ENCODE measurements around the gene INSYN2B. TPM values are rescaled to one million over a fixed set of nuclear protein-coding genes. Genes with fewer than 3 reads are reported as not detected.
A peak's percentile ranks its signal among the peaks of the same experiment; 100 is the strongest.

The INSYN2B gene
- polyA plus RNA-seq, 4 donors = 1.5 to 2.7 (median 2.3) TPM

DNA sequence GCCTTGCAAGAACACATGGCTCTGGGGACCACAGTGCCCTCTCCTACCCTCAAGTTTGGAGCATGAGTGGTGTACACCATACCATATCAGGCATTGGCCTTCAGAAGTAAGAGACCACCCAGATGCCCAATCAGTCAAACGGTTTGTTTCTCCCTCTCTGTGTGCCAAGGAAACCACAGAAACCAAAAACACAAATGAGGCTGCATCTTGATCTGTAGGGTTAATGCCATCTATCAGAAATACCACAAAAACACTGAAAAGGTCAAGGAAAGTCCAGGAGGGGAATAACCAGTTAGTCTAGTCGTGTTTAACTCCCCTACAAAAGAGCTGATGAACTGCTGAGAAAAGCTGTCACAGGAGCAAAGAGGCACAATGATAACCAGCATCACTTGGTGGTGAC is 78.4 kb downstream of the INSYN2B start:
- no peak for DNase-seq (ENCODE audit: low read depth in 4 of 4, low spot score in 2 of 4)

DNA sequence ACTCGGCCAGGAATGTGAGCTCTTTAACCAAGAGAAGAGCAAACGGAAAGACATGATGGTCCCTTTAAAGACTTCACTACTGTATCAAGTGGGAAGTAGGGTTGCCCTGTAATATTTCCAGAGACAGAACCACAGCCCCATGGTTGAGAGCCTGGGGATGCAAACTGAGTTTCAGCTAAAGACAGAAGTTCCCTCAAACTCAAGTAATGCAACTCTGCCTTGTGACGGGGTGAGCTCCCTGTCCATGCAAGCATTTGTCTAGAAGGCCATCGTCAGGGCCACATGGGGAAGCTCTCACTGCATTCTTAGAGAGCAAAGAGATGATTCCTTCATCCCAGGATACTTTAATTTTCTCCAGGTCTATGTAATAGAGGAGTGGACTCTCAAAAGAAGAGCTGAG is 82.8 kb downstream of the INSYN2B start:
- DNase-seq (ENCODE audit: low read depth in 4 of 4, low spot score in 2 of 4) = no peak

DNA sequence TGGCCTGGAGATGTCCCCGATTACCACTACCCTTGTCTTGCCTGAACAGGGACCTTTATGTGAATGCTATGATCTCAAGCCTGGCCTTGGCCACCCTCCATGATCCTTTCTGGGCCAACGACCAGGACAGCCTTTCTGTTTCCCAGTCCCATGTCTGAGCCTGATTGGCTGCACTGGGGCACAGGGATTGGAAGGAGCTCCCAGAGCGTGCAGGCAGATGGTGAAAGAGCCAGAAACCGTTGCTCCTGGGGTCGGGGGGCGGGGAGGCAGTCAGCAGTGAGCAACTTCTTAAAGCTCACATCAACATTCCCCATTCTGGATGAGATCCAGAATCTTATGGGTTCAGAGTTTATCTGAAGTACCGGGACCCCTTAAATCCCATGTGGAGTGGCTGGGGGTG is 84.4 kb downstream of the INSYN2B start:
- DNase-seq (ENCODE audit: low read depth in 4 of 4, low spot score in 2 of 4) = no peak

DNA sequence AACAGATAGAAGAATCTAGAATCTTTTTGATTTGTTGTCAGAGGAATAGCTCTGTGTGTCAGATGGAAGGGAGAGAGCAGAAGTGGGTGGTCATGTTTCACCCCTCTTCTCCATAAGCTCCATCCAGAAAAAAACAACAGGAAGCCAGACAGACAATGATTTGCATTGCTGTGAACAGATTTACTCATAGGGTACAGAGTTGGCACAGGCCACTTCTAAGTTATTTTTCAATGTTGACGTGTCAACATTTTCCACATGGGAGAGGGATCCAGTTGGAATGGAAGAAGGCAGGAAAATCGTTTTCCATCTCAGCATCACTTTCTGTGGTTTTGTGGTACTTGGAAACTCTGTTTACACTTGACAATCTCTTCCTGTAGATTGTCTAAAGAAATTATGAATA is 86.7 kb downstream of the INSYN2B start:
- no peak for DNase-seq (ENCODE audit: low read depth in 4 of 4, low spot score in 2 of 4)

DNA sequence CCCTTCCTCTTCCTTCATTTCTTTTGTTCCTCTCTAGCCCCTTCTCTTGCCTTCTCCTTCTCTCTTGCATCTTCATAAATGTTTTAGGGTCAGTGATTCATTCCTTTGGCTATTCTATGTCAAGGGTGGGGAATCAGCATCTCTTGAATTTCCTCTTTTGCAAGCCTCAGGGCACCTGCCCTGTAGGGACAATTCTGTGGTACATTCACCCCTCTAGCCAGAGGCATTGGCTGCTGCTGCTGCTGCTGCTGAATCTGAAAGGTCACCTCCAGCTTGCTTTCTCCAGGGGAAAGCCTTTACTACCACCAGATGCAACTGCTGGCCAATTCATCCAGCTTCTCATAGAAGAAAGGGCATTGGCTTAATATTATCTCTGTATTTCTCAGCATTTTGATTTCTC is 87.3 kb downstream of the INSYN2B start:
- no peak for DNase-seq (ENCODE audit: low read depth in 4 of 4, low spot score in 2 of 4)

DNA sequence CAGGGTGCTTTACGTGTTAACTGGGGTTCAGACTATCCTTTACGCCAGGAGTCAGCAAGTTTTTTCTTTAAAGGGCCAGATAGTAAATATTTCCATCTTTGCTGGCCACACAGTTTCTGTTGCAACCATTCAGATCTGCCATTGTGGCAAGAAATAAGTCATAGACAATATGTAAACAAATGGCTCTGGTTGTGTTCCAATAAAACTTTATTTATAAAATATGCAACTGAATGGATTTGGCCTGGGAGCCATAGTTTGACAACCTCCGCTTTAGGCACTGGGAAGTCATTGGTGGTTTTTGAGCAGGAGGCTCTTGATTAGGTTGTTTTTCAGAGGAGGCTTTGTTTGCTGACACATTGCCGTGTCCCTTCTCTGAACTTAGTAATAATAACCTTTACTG is 90.7 kb downstream of the INSYN2B start:
- no peak for DNase-seq (ENCODE audit: low read depth in 4 of 4, low spot score in 2 of 4)

DNA sequence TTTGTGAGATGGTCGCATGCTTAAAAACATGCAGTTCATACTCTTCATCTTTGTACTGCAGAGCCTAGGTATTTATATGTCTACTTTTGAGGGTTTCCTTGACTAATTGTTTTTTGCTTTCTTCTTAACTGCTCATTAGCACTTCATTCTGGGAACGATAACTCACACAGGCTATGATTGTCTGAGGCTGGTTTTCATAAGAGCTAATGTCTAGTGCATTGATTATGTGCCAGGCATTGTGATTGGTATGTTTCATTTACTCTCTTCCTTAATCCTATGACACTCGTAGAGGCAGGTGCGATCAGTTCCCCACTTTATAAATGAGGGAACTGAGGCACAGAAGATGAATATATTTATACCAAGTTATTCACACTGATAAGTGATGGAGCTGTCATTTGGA is 93.6 kb downstream of the INSYN2B start:
- DNase-seq (ENCODE audit: low read depth in 4 of 4, low spot score in 2 of 4) = no peak

DNA sequence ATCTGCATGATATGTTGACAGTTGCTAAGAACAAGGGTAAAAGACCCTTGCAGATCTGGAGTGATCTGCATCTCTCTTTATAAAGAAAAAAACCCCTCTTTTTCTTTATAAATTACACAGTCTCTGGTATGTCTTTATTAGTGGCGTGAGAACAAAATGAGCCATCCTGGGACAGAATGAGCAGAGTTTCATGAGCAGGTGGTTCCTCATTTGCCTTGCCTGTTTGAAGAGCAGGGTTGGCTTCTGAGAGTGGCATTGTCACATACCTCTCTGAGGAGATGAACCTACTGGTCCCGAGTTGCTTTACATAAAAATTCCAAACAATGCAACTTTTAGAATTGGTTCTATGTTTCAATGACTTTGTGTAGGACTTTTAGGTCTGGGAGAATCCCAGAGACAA is 94.3 kb downstream of the INSYN2B start:
- no peak for DNase-seq (ENCODE audit: low read depth in 4 of 4, low spot score in 2 of 4)

DNA sequence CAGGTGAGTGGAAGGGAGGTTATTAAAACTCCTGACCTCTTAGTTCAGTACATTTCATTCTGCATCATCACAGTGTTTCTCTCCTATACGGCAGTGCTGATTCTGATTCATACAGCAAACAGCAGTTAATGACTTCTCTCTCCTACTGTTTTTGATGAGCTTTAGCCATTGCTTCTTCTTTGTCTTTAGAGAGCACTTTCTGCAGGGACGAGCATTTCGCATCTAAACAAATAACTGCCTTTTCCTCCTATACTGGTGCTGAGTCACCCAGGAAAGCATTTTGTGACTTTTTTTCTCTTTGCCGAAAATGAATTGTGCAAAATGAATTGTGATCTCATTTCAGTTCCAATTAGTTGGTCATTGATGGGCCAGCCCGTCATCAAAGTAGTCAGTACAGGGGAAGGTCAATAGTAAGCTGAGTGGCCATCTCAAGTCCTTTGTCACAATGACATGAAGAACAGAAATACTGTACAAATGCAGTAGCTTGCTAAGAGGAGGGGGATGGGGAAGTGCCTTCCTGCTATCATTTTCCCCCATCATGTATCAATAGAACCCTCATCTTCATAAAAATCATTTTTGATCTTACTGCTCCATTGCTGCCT is 98.5 kb downstream of the INSYN2B start:
- no peak for DNase-seq (ENCODE audit: low read depth in 4 of 4, low spot score in 2 of 4)

DNA sequence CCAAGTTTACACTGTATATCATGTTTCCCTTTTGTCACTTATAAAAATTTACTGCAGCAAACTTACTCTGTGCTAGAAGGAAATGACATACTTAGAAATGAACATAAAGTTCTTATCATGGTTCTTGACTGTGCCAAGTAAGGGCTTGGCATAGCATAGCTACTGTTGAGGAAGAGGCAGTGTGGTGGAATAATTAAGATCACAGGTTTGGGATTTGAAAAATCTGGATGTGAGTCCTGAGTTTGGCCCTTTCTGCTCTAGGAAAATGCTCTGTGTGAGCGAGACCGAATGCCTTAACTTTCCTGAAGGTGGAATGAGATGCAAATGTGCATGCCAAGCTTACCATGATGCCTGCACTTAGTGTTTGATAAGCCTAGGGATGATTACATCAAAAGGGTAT is 99.5 kb downstream of the INSYN2B start:
- DNase-seq (ENCODE audit: low read depth in 4 of 4, low spot score in 2 of 4) = no peak

DNA sequence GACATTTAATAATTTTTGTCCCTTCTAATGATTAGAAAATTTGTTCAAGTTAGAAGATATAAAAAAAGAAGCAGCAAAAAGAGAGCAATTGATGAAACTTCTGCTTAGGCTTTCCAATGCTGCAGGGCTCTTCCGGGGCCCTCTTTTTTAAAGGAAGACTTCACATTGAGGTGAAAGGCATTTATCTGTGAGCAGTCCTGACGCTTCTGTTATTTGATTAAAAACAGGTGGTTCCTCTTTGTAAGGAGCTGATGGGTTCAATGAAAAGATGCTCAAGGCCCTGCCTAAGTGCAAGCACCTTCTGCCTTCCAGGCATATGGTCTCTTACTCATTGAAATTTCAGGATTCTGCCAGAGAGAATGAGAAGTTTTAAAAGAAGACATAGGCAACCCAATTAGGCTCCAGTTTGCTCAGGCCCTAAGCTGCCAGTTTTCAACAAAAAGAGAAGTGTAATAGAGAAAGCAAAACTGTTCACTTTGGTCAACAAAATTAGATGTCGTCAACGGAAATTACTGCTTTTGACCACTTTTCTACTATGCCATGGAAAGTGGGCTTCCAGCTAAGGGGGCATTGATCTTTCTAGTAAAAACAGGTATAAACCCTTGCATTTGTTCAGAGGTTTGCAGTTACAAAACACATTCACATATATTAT is 100.2 kb downstream of the INSYN2B start:
- no peak for DNase-seq (ENCODE audit: low read depth in 4 of 4, low spot score in 2 of 4)

DNA sequence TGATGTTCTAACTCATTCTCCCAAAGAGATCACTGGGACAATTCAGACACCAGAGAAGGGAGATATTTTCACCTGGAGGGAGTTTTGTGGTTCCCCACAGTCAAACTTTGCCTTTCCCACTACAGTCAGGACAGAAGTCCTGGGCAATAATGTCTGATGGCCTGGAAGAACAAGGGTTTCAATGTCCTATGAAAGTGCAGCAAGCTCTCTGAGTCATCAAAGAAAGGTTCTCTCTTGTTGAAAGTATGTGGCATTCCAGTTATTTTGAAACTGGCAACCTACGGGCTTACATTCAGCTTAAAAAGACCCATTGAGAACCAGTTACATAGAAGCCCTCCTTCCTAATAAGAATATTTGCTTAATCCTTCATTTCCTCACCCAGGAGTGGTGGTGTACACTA is 103.9 kb downstream of the INSYN2B start:
- DNase-seq (ENCODE audit: low read depth in 4 of 4, low spot score in 2 of 4) = no peak

DNA sequence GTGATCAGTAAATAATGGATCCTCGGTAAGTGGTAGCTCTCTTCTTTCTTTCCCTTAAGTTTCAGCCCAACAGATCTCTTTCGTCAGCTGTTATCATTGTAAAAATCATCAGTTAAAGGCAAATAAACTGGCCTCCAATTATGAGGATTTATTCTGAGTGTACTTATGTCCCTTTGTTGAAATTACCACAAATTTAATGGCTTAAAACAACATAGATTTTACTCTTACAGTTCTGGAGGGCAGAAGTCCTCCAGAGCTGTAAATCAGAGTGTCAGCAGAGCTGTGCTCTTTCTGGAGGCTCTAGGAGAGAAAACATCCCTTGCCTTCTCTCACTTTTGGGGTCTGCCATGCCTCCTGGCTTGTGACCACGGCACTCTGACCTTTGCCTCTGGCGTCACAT is 104.6 kb downstream of the INSYN2B start:
- DNase-seq (ENCODE audit: low read depth in 4 of 4, low spot score in 2 of 4) = peak; percentile 13 to 49 (median 22)

DNA sequence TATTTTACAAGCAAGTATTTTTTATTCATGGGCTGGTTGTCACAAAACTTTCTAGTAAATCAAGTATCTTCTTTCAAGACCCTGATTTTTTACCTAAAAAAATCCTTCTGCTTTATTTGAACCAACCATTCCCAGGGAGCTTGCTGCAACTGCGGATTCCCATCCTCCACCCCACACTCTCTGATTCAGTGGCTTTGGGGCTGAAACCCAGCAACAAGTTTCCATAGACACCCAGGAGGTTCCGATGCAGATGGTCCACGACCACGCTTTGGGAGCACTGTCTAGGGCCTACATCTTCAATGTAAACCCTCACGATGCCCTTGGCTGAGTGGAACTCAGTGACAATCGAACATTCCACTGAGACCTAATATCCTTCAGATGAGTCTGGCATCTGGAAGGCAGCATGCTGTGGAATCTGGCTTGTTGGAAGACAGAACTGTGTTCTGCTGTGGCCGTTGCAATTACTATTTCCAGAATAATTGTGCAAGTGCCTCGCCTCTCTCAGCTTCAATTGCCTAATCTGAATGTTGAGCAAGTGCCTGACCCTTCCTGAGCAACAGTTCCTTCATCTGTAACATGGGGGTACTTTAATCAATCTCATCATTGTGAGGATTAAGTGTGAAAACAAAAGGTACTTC is 105.1 kb downstream of the INSYN2B start:
- DNase-seq (ENCODE audit: low read depth in 4 of 4, low spot score in 2 of 4) = peak in 1 of 4 donors; percentile 10

DNA sequence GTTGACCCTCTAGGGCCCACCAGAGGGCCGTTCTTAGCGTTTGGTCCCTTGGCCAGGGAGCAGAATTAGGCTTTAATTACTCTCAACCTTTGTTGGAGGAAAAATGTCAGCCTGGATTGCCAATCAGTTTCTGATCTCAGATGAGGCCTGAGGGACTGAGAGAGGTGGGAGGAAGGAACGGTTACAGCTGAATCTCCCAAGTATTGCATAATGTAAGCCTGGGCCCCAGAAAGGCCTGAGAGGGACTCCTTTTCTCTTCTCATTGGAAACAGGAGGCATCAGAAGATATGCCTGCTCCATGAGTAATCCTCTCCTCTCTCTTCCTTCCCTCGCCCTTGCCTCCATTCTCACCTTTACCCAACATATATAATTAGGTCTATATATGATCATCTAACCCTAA is 105.7 kb downstream of the INSYN2B start:
- no peak for DNase-seq (ENCODE audit: low read depth in 4 of 4, low spot score in 2 of 4)

DNA sequence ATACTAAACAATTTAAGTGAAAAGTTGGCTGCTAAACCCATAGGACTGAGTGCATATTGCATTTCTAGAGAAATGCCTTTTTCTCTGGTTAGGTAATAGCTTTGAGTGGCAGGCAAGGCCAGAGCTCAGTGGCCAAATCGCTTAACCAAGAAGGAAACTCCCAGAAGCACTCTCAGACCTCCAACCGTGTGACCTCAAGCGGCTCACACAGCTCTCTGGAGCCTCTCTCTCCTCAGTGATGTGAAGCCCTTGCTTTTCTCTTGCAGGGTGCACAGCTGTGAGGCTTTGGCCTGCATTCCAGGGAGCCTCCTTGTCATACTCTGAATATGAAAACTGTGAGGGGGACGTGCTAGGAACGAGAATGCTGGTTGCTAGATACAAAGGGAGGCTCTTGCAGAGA is 106.7 kb downstream of the INSYN2B start:
- peak in 2 of 4 donors; percentile 13 to 16 for DNase-seq (ENCODE audit: low read depth in 4 of 4, low spot score in 2 of 4)

DNA sequence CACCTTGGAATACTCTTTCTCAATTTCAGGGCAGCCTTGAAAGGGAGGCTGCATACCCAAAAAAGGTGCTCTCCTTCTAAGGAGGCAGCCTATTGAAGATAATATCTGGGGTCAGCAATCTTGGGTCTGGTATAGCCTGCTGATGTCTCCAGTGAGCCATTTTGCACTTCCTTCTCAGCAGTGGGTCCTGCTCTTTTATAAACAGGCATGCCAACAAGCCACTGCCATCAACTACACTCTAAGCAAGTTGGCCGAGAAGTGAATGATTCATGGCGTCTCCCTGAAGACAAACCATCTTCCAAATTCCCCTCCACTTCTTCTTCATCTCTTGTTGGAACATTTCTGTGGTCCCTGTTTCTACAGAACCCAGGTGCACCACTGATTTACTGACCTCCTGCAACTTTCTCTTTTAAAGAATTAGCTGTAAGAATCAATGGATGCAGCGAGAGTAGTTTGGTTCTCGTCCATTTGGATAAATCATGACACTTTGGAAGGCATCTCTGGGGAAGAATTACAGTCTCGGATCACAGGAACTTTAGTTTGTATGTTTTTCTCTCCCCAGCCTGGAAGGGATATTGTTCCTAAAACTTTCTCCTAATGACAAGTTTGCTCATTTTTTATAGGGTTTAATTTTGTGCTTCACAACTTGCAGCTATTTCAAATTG is 108.3 kb downstream of the INSYN2B start:
- DNase-seq (ENCODE audit: low read depth in 4 of 4, low spot score in 2 of 4) = no peak

DNA sequence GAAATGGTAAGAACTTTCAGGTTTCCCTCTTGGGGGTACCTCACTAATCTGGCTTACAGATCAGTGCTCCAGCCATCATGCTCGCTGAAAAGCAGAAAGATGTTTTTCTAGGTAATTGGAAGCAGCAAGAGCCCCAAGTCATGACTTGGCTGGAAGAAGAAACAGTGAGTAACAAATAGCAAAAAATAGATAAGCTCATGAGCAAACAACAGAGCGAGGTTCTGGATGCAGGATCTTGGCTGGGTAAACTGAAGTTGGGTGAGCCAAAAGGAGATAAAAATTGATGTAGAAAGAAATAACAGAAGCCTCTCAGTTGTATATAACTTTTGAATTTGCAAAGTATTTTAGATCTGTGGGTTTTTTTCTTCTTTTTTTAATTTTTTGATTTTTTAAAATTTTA is 110.1 kb downstream of the INSYN2B start:
- no peak for DNase-seq (ENCODE audit: low read depth in 4 of 4, low spot score in 2 of 4)

DNA sequence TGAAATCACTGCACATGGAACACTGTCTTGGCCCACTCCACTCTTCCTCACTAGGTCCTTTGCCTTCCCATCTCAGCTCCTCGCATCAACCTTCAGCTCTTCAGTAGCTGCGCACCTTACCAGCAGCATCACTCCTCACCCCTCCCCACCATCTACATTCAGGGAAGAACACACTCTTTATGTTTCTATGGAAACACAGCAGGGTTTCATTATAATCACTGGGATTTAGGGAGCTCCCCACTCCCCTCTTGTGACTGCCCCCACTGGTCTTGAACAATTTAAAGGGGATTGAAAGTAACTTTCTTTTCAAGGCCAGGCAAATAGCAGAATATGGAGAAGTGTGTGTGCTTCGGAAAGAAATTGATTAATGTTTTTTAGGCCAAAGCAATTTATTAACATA is 111.2 kb downstream of the INSYN2B start:
- no peak for DNase-seq (ENCODE audit: low read depth in 4 of 4, low spot score in 2 of 4)

DNA sequence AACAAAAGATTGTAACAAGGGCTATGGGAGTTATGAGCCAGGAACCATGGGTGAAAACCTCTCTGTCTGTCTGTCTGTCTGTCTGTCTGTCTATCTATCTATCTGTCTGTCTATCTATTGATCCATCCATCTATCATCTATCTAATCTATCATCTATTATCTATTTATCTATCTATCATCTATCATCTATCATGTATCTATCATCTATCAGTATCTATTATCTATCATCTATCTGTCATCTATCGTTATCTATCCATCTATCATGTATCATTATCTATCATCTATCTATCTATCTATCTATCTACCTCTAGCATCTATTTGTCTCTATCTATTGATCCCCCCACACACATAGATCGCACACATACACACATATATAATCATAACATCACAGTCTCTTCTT is 112.9 kb downstream of the INSYN2B start:
- no peak for DNase-seq (ENCODE audit: low read depth in 4 of 4, low spot score in 2 of 4)

DNA sequence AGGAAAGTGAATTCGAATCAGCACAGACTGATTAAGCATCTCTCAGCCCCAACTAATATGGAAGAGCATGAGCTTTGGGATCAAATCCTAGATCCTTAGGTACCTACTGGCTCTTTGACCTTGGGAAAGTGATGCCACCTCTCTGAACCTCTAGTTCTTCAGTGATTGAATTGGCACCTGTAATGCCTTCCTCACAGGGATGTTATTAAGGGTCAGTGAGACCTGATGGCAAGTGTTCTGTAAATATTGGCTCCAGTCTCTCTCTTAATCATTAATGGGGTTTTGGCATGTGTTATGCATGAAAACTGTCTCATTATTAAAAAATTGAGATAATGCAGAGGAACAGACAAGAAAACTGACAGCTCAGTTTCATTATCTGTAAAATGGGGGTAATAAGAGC is 115.8 kb downstream of the INSYN2B start:
- DNase-seq (ENCODE audit: low read depth in 4 of 4, low spot score in 2 of 4) = no peak

DNA sequence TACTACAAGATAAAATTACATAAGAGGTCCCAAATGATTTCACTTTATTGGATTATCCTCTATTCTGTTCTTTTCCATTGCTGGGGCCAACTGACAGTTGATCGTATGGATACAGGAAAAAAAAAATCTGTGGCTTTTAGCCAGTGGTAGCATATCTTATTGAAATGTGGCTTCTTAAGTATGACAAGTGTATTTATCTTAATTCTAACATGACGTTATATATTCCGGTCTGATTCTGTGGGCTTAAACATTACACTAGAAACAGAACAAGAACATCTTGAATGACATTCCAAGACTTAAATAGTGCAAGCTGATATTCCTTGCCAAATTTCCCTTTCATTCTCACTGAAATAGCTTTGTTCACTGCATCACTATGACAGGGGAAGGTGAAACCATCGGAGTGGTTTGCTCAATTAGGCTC is 117.9 kb downstream of the INSYN2B start:
- no peak for DNase-seq (ENCODE audit: low read depth in 4 of 4, low spot score in 2 of 4)

Data from left renal cortex interstitium (tissue), 4 donors.